ENCODE data around the gene TRIP4. TPM values are rescaled to one million over a fixed set of nuclear protein-coding genes. Genes with fewer than 3 reads are reported as not detected.
A peak's percentile ranks its signal among the peaks of the same experiment; 100 is the strongest.

The TRIP4 gene
- polyA plus RNA-seq, 3 donors, result 23.0 to 40.1 (median 35.6) TPM

DNA sequence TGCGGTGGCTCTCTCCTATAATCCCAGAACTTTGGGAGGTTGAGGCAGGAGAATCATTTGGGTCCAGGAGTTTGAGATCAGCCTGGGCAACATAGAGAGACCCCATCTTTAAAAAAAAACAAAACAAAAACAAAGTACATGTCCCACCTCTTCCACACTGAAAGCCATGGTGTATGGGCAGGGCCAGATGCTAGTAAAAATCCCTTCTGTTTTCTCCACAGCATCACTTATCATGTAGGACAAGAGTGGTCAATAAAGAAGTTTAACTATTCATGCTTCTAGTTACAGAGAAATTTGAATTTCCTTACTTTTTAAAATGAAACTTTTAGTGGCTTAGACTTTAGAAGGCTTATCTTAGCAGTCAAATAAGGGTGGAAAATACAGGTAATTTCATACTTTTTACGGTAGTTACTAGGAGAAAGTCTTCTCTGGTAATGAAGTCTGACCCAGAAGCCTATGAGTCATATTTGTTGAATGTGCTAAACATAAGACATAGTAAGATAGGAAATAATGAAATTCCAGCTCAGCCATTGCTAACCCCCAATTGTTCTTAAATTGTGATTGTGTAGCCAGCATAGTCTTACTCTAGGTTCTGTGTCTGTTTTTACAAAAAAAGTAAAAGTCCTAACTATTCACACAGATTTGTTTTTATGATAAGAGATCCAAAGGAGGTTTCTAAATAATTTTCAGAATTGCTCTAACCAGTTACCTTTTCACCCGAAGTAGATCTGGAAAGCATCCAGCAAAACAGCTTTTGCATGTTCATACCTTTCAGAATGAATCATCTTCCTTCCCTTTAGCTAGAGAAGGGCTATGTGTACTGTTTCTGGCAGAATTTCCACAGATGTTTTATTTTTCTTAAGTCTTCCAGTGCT is 56.3 kb downstream of the TRIP4 start:
- Mint-ChIP-seq H3K27ac (peak overlapping the region in 3 of 7 donors; percentile 13 to 25 (median 15)), H3K27me3 (ENCODE audit: low read depth in 3 of 3) (no peaks in the 10 kb centered on the region), H3K36me3 (peaks cover 30 to 73% of the 10 kb centered on the region in 2 donors), H3K9me3 (no peaks in the 10 kb centered on the region), H3K4me1 (peaks cover 29% of the 10 kb centered on the region), H3K4me3 (no peak overlapping the region)
- Histone ChIP-seq H3K9me3 (replicated peaks in 1 of 2; ENCODE audit: control insufficient read depth in 1 of 2, insufficient read depth in 1 of 2, low read length in 2 of 2) (no peaks in the 10 kb centered on the region), H3K27me3 (ENCODE audit: control insufficient read depth in 2 of 2, insufficient read depth in 2 of 2, low read length in 2 of 2) (no peaks in the 10 kb centered on the region), H2AFZ (ENCODE audit: insufficient read depth, low read depth, low read length, poor library complexity, severe bottlenecking) (no peak overlapping the region), H3K9ac (ENCODE audit: insufficient read depth, low read length, poor library complexity, severe bottlenecking) (peak overlapping the region; percentile 12), H3K36me3 (replicated peaks in 1 of 2; ENCODE audit: control insufficient read depth in 1 of 2, insufficient read depth in 2 of 2, low read length in 2 of 2) (peaks cover 20 to 57% of the 10 kb centered on the region in 2 donors), H3K4me2 (replicated peaks; ENCODE audit: extremely low read depth, low read length, poor library complexity, severe bottlenecking) (no peak overlapping the region), H3K79me2 (ENCODE audit: insufficient read depth, low read length) (no peaks in the 10 kb centered on the region), H4K20me1 (ENCODE audit: insufficient read depth, low read length) (peaks cover 11% of the 10 kb centered on the region), H3K27ac (ENCODE audit: low read depth in 1 of 2, low read length in 2 of 2) (peak overlapping the region in 1 of 2 donors; percentile 39), H3K4me3 (replicated peaks in 1 of 3; ENCODE audit: low read depth in 2 of 3, low read length in 3 of 3) (no peak overlapping the region), H3K4me1 (ENCODE audit: control insufficient read depth in 1 of 2, insufficient read depth in 2 of 2, low read length in 2 of 2) (peaks cover 6 to 9% of the 10 kb centered on the region in 2 donors)
- intact Hi-C loops (cut with micrococcal nuclease), result no loop called here
- TF ChIP-seq, protein P1, sequence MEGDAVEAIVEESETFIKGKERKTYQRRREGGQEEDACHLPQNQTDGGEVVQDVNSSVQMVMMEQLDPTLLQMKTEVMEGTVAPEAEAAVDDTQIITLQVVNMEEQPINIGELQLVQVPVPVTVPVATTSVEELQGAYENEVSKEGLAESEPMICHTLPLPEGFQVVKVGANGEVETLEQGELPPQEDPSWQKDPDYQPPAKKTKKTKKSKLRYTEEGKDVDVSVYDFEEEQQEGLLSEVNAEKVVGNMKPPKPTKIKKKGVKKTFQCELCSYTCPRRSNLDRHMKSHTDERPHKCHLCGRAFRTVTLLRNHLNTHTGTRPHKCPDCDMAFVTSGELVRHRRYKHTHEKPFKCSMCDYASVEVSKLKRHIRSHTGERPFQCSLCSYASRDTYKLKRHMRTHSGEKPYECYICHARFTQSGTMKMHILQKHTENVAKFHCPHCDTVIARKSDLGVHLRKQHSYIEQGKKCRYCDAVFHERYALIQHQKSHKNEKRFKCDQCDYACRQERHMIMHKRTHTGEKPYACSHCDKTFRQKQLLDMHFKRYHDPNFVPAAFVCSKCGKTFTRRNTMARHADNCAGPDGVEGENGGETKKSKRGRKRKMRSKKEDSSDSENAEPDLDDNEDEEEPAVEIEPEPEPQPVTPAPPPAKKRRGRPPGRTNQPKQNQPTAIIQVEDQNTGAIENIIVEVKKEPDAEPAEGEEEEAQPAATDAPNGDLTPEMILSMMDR (IDR thresholded peaks at IDR 0.05), result no peak
- no CpG with 5 or more reads among the region's 3 CpGs for WGBS (ENCODE audit: insufficient coverage)
- peak in 1 of 3 donors; percentile 8 for DNase-seq

DNA sequence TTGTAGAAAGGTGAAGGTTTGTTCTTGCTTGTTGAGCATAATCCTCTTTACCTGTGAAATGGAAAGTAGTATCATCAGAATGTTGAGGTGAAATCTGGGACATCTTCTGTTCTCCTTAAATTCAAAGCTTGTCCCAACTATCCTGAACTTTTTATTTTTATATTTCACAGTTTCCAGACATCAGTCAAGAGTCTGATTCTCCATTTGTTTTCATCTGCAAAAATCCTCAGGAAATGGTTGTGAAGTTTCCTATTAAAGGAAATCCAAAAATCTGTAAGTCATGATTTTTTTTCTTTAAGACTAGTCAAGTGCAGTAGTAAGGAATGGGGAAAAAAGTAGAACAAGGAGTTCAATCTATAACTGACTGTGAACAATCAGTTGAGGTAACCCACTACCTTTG is 57.2 kb downstream of the TRIP4 start:
- no peak for DNase-seq
- Mint-ChIP-seq H3K36me3 (peaks cover 30 to 74% of the 10 kb centered on the region in 2 donors), H3K9me3 (no peaks in the 10 kb centered on the region), H3K27me3 (ENCODE audit: low read depth in 3 of 3) (no peaks in the 10 kb centered on the region), H3K4me1 (peaks cover 27% of the 10 kb centered on the region), H3K4me3 (no peak overlapping the region), H3K27ac (peak overlapping the region in 1 of 7 donors; percentile 21)
- peaks cover 25 to 66% of the 10 kb centered on the region in 2 donors for H3K36me3 ChIP-seq (replicated peaks in 1 of 2; ENCODE audit: control insufficient read depth in 1 of 2, insufficient read depth in 2 of 2, low read length in 2 of 2)
- intact Hi-C loops (cut with micrococcal nuclease), result no loop called here
- peak overlapping the region; percentile 12 for H3K9ac ChIP-seq (ENCODE audit: insufficient read depth, low read length, poor library complexity, severe bottlenecking)
- H3K27ac ChIP-seq (ENCODE audit: low read depth in 1 of 2, low read length in 2 of 2), result no peak overlapping the region
- H3K4me3 ChIP-seq (replicated peaks in 1 of 3; ENCODE audit: low read depth in 2 of 3, low read length in 3 of 3), result no peak overlapping the region
- TF ChIP-seq, protein P1 (IDR thresholded peaks at IDR 0.05), result no peak
- H4K20me1 ChIP-seq (ENCODE audit: insufficient read depth, low read length), result peaks cover 11% of the 10 kb centered on the region
- H3K4me1 ChIP-seq (ENCODE audit: control insufficient read depth in 1 of 2, insufficient read depth in 2 of 2, low read length in 2 of 2), result peaks cover 6 to 9% of the 10 kb centered on the region in 2 donors
- H3K4me2 ChIP-seq (replicated peaks; ENCODE audit: extremely low read depth, low read length, poor library complexity, severe bottlenecking), result no peak overlapping the region
- no peaks in the 10 kb centered on the region for H3K79me2 ChIP-seq (ENCODE audit: insufficient read depth, low read length)
- H3K9me3 ChIP-seq (replicated peaks in 1 of 2; ENCODE audit: control insufficient read depth in 1 of 2, insufficient read depth in 1 of 2, low read length in 2 of 2), result no peaks in the 10 kb centered on the region
- no peak overlapping the region for H2AFZ ChIP-seq (ENCODE audit: insufficient read depth, low read depth, low read length, poor library complexity, severe bottlenecking)
- no peaks in the 10 kb centered on the region for H3K27me3 ChIP-seq (ENCODE audit: control insufficient read depth in 2 of 2, insufficient read depth in 2 of 2, low read length in 2 of 2)

All from CD14-positive monocyte (primary cell).